A673 (cell line): ENCODE measurements around the gene GCNT4. TPM values are rescaled to one million over a fixed set of nuclear protein-coding genes. Genes with fewer than 3 reads are reported as not detected.

ENCODE experiments used
- BruUV-seq: library from RNA; stranded (reverse); fragments of 400-500 nt; replicated peaks from 2 replicates; lab custom pipeline; 2021; lab: Mats Ljungman, UMichigan
- CTCF ChIA-PET: fragments of 300-600 bp; sonication (Branson Sonifier 250); formaldehyde crosslinking; loops from one replicate; lab custom pipeline; 2022; ENCODE audit warnings: antibody characterized with exemption; lab: Charles Lee
- POLR2A ChIA-PET: fragments of 300-600 bp; sonication (Branson Sonifier 250); formaldehyde crosslinking; loops from one replicate; lab custom pipeline; 2022; ENCODE audit warnings: antibody characterized with exemption; ENCODE audit not compliant: low non-redundant PET; lab: Charles Lee
- DNase-seq: peaks from one replicate; pipeline ENCODE4 v3.0.0-alpha.2; 2015; ENCODE audit warnings: low spot score
- H3K27ac ChIP-seq: fragments of 200-600 bp; sonication (generic); 2 replicates; pipeline ENCODE4 v1.5.1; 2016; ENCODE audit warnings: mixed run types, low read depth, mild to moderate bottlenecking, mixed read lengths, antibody characterized with exemption, low read length; ENCODE audit not compliant: poor library complexity, severe bottlenecking
- H3K27me3 ChIP-seq: fragments of 200-600 bp; sonication (generic); replicated peaks from 2 replicates; pipeline ENCODE4 v1.6.1; 2017; ENCODE audit warnings: mixed run types, low read depth, mild to moderate bottlenecking, mixed read lengths, antibody characterized with exemption, low read length; ENCODE audit not compliant: insufficient read depth, poor library complexity
- H3K36me3 ChIP-seq: fragments of 200-600 bp; sonication (generic); 2 replicates; pipeline ENCODE4 v1.6.1; 2016; ENCODE audit warnings: mixed run types, mild to moderate bottlenecking, mixed read lengths, antibody characterized with exemption, low read length; ENCODE audit not compliant: insufficient read depth, poor library complexity, severe bottlenecking
- H3K4me1 ChIP-seq: fragments of 200-600 bp; sonication (generic); 2 replicates; pipeline ENCODE4 v1.6.1; 2017; ENCODE audit warnings: mixed run types, mild to moderate bottlenecking, mixed read lengths, antibody characterized with exemption, low read length; ENCODE audit not compliant: insufficient read depth, poor library complexity, severe bottlenecking
- H3K4me3 ChIP-seq: fragments of 200-600 bp; sonication (generic); 2 replicates; pipeline ENCODE4 v1.5.1; 2016; ENCODE audit warnings: low read depth, mixed run types, mild to moderate bottlenecking, mixed read lengths, low read length; ENCODE audit not compliant: poor library complexity, severe bottlenecking
- H3K9me3 ChIP-seq: fragments of 200-600 bp; sonication (generic); 2 replicates; pipeline ENCODE4 v1.6.1; 2016; ENCODE audit warnings: mixed run types, low read depth, mild to moderate bottlenecking, mixed read lengths, antibody characterized with exemption, low read length; ENCODE audit not compliant: poor library complexity, severe bottlenecking
- CTCF ChIP-seq: fragments of 300-800, 200-600 bp; sonication (generic); conservative IDR thresholded peaks from 2 replicates; pipeline ENCODE4 v1.5.1; 2017; ENCODE audit warnings: low read depth, mild to moderate bottlenecking, antibody characterized with exemption, low read length, moderate library complexity, mixed read lengths
- EZH2 ChIP-seq: fragments of 200-600 bp; sonication (generic); IDR thresholded peaks from 2 replicates; pipeline ENCODE4 v1.6.1; 2017; ENCODE audit warnings: borderline replicate concordance, low read depth, mild to moderate bottlenecking, mixed read lengths, antibody characterized with exemption, low read length; ENCODE audit not compliant: poor library complexity, severe bottlenecking
- intact Hi-C: fragments of 100-400 bp; cut with micrococcal nuclease; formaldehyde crosslinking; loops from one replicate; pipeline ENCODE4 v1.10.0; 2022; ENCODE audit not compliant: unreplicated experiment
- total RNA-seq: library from RNA; stranded (reverse); gene quantifications from 2 replicates; pipeline ENCODE4 v1.2.3, GENCODE V29; 2021

Gene GCNT4
- total RNA-seq, 1 experiment from 2014 or later, result 2.5 TPM

- Histone ChIP-seq H3K27me3 (no peaks in the 10 kb centered on the region), H3K27ac (no peak overlapping the region), H3K36me3 (no peaks in the 10 kb centered on the region), H3K4me1 (no peaks in the 10 kb centered on the region), H3K4me3 (no peak overlapping the region), H3K9me3 (no peaks in the 10 kb centered on the region)
- DNase-seq, result no peak
- POLR2A ChIA-PET, result no interaction called here
- no TSS peak for BruUV-seq
- no peak for TF ChIP-seq CTCF
- TF ChIP-seq EZH2, result no peak
- CTCF ChIA-PET, result no interaction called here
- intact Hi-C loops, result no loop called here
These were observed 8.6 kb downstream of the GCNT4 start for GRCh38 chr5:75043633-75044264.

- Histone ChIP-seq H3K27me3 (no peaks in the 10 kb centered on the region), H3K36me3 (no peaks in the 10 kb centered on the region), H3K9me3 (no peaks in the 10 kb centered on the region), H3K4me1 (no peaks in the 10 kb centered on the region), H3K4me3 (no peak overlapping the region), H3K27ac (no peak overlapping the region)
- CTCF ChIA-PET, result no interaction called here
- no TSS peak for BruUV-seq
- POLR2A ChIA-PET, result no interaction called here
- no peak for DNase-seq
- TF ChIP-seq CTCF (no peak), EZH2 (no peak)
- intact Hi-C loops, result no loop called here
These were observed 9.8 kb downstream of the GCNT4 start for GRCh38 chr5:75042522-75042921.

GRCh38 chr5:75040973-75041372 lies 11.4 kb downstream of the GCNT4 start:
- no peaks in the 10 kb centered on the region for H3K9me3 ChIP-seq
- no peaks in the 10 kb centered on the region for H3K27me3 ChIP-seq
- no TSS peak for BruUV-seq
- CTCF ChIA-PET, result no interaction called here
- H3K4me3 ChIP-seq, result no peak overlapping the region
- no peaks in the 10 kb centered on the region for H3K36me3 ChIP-seq
- DNase-seq, result no peak
- intact Hi-C loops, result no loop called here
- H3K4me1 ChIP-seq, result no peaks in the 10 kb centered on the region
- POLR2A ChIA-PET, result no interaction called here
- no peak overlapping the region for H3K27ac ChIP-seq
- TF ChIP-seq EZH2 (no peak), CTCF (no peak)
